Measurements from ENCODE around the gene MTARC1. TPM values are rescaled to one million over a fixed set of nuclear protein-coding genes. Genes with fewer than 3 reads are reported as not detected.
A peak's percentile ranks its signal among the peaks of the same experiment; 100 is the strongest.

The MTARC1 gene
- total RNA-seq, 6 donors from 2014 or later: 10.0 to 41.7 (median 22.3) TPM

GRCh38 chr1:220757441-220757840 is 29.3 kb upstream of the MTARC1 start:
- 78 to 80% methylated on average over 3 of the region's 3 CpGs for WGBS, 2 donors
- Histone ChIP-seq H3K9me3 (no peaks in the 10 kb centered on the region), H3K27me3 (no peaks in the 10 kb centered on the region), H3K4me1 (peaks cover 12 to 19% (median 15%) of the 10 kb centered on the region in 4 donors), H3K36me3 (peaks cover 6 to 47% (median 22%) of the 10 kb centered on the region in 4 donors), H3K27ac (no peak overlapping the region), H3K4me3 (no peak overlapping the region)
- DNase-seq: no peak
- ATAC-seq (ENCODE audit: low FRiP score in 2 of 2): no peak
- no peak for TF ChIP-seq CTCF (IDR thresholded peaks at IDR 0.05)
- no peak for TF ChIP-seq POLR2AphosphoS5 (IDR thresholded peaks at IDR 0.05)
- TF ChIP-seq EP300 (IDR thresholded peaks at IDR 0.05): no peak
- TF ChIP-seq POLR2A (IDR thresholded peaks at IDR 0.05): no peak

GRCh38 chr1:220759147-220759546 is 27.6 kb upstream of the MTARC1 start:
- Histone ChIP-seq H3K9me3 (no peaks in the 10 kb centered on the region), H3K27me3 (no peaks in the 10 kb centered on the region), H3K4me1 (peaks cover 4 to 10% (median 6%) of the 10 kb centered on the region in 4 donors), H3K36me3 (peaks cover 6 to 64% (median 33%) of the 10 kb centered on the region in 4 donors), H3K27ac (peak overlapping the region in 1 of 4 donors; percentile 30), H3K4me3 (no peak overlapping the region)
- no peak for TF ChIP-seq CTCF (IDR thresholded peaks at IDR 0.05)
- no peak for TF ChIP-seq POLR2AphosphoS5 (IDR thresholded peaks at IDR 0.05)
- TF ChIP-seq POLR2A (IDR thresholded peaks at IDR 0.05): no peak
- TF ChIP-seq EP300 (IDR thresholded peaks at IDR 0.05): no peak
- ATAC-seq (ENCODE audit: low FRiP score in 2 of 2) (no peak), DNase-seq (no peak)
- WGBS, 2 donors: 93 to 95% methylated on average over 3 of the region's 3 CpGs

- Histone ChIP-seq H3K36me3 (peaks cover 0 to 56% (median 18%) of the 10 kb centered on the region in 4 donors), H3K27me3 (no peaks in the 10 kb centered on the region), H3K9me3 (no peaks in the 10 kb centered on the region), H3K4me3 (no peak overlapping the region), H3K27ac (no peak overlapping the region), H3K4me1 (peaks cover under 1 to 9% (median 4%) of the 10 kb centered on the region in 4 donors)
- no peak for DNase-seq
- 78 to 80% methylated on average over 7 of the region's 7 CpGs for WGBS, 2 donors
- no peak for ATAC-seq (ENCODE audit: low FRiP score in 2 of 2)
- no peak for TF ChIP-seq POLR2A (IDR thresholded peaks at IDR 0.05)
These were observed 24.9 kb upstream of the MTARC1 start for GRCh38 chr1:220761688-220762427.

- ATAC-seq (ENCODE audit: low FRiP score in 2 of 2) (no peak), DNase-seq (no peak)
- TF ChIP-seq EP300 (IDR thresholded peaks at IDR 0.05) (no peak), POLR2AphosphoS5 (IDR thresholded peaks at IDR 0.05) (no peak), POLR2A (IDR thresholded peaks at IDR 0.05) (no peak), CTCF (IDR thresholded peaks at IDR 0.05) (no peak)
- 89 to 93% methylated on average over 3 of the region's 3 CpGs for WGBS, 2 donors
- Histone ChIP-seq H3K4me1 (peaks cover 23 to 26% (median 26%) of the 10 kb centered on the region in 4 donors), H3K9me3 (no peaks in the 10 kb centered on the region), H3K27ac (no peak overlapping the region), H3K4me3 (no peak overlapping the region), H3K27me3 (no peaks in the 10 kb centered on the region), H3K36me3 (peaks cover 0 to 60% (median 23%) of the 10 kb centered on the region in 4 donors)
These were observed 22.0 kb upstream of the MTARC1 start for GRCh38 chr1:220764757-220765156.

GRCh38 chr1:220767312-220768125 is 19.2 kb upstream of the MTARC1 start:
- H3K27me3 ChIP-seq: no peaks in the 10 kb centered on the region
- WGBS, 2 donors: 22 to 38% methylated on average over 8 of the region's 8 CpGs
- TF ChIP-seq CTCF (IDR thresholded peaks at IDR 0.05) (no peak), POLR2A (IDR thresholded peaks at IDR 0.05) (no peak), EP300 (IDR thresholded peaks at IDR 0.05) (peak in 1 of 4 donors; percentile 6), POLR2AphosphoS5 (IDR thresholded peaks at IDR 0.05) (peak in 1 of 2 donors; percentile 49)
- peak overlapping the region; percentile 48 to 79 (median 62) for H3K27ac ChIP-seq
- ATAC-seq (ENCODE audit: low FRiP score in 2 of 2) (peak; percentile 69 to 85), DNase-seq (no peak)
- H3K36me3 ChIP-seq: peaks cover 0 to 72% (median 26%) of the 10 kb centered on the region in 4 donors
- H3K4me3 ChIP-seq: no peak overlapping the region
- H3K4me1 ChIP-seq: peaks cover 20 to 26% (median 24%) of the 10 kb centered on the region in 4 donors
- H3K9me3 ChIP-seq: no peaks in the 10 kb centered on the region

Measured in upper lobe of left lung (tissue), 6 donors.